Kidney (tissue), 14 donors: ENCODE results near the gene KRTAP13-1. TPM values are rescaled to one million over a fixed set of nuclear protein-coding genes. Genes with fewer than 3 reads are reported as not detected.

Experiments
- DNase-seq, 5 donors: peaks; one replicate each; pipeline ENCODE4 v3.0.0-alpha.2; 2013 to 2020
- FAIRE-seq: peaks from 2 replicates; lab custom pipeline; 2012; peaks lifted over from hg19 to GRCh38; lab: Jason Lieb, UNC
- H3K27ac ChIP-seq, 2 donors: one replicate each; pipeline ENCODE4 v1.7.0; 2013; ENCODE audit warnings: low read depth in 2 of 2, low read length in 2 of 2, inconsistent platforms in 1 of 2
- H3K27me3 ChIP-seq: one replicate; pipeline ENCODE4 v1.7.1; 2013; ENCODE audit warnings: low read length, inconsistent platforms; ENCODE audit not compliant: control insufficient read depth, insufficient read depth
- H3K36me3 ChIP-seq, 3 donors: one replicate each; pipeline versions ENCODE4 v1.7.0 to v1.7.1; 2013; ENCODE audit warnings: low read length in 3 of 3, control low read depth in 1 of 3, inconsistent platforms in 1 of 3; ENCODE audit not compliant: insufficient read depth in 3 of 3, control insufficient read depth in 2 of 3
- H3K4me1 ChIP-seq, 3 donors: one replicate each; pipeline versions ENCODE4 v1.7.0 to v1.7.1; 2013; ENCODE audit warnings: low read length in 3 of 3, inconsistent platforms in 1 of 3, low read depth in 1 of 3; ENCODE audit not compliant: control insufficient read depth in 2 of 3, insufficient read depth in 2 of 3
- H3K4me3 ChIP-seq, 3 donors: one replicate each; pipeline versions ENCODE4 v1.7.0 to v1.8.1; 2013; ENCODE audit warnings: low read length in 3 of 3, control low read depth in 1 of 3, inconsistent platforms in 1 of 3
- H3K9ac ChIP-seq, 3 donors: one replicate each; pipeline versions ENCODE4 v1.7.0 to v1.7.1; 2013; ENCODE audit warnings: low read length in 3 of 3, control low read depth in 1 of 3, inconsistent platforms in 1 of 3
- H3K9me3 ChIP-seq, 3 donors: one replicate each; pipeline versions ENCODE4 v1.7.0 to v1.7.1; 2013; ENCODE audit warnings: low read length in 3 of 3, control low read depth in 1 of 3, inconsistent platforms in 1 of 3; ENCODE audit not compliant: control insufficient read depth in 2 of 3, insufficient read depth in 1 of 3
- CTCF ChIP-seq: IDR thresholded peaks from 3 replicates; pipeline ENCODE4 v1.5.1; 2012; ENCODE audit warnings: mild to moderate bottlenecking, moderate library complexity, borderline replicate concordance; ENCODE audit not compliant: insufficient read depth; ENCODE audit errors: extremely low read depth
- intact Hi-C: fragments of 100-400 bp; cut with DNase I; formaldehyde crosslinking; loops from one replicate; pipeline ENCODE4 v1.11.1; 2022
- polyA plus RNA-seq: library from polyadenylated mRNA; stranded (reverse); fragments of 350-450 nt; fragmentation: Illumina TruSeq; extraction: RNeasy Lipid Tissue Mini Kit (QIAGEN cat#74804); gene quantifications from one replicate; pipeline ENCODE4 v1.2.3, GENCODE V29; 2014; ENCODE audit warnings: low read depth, low replicate concordance; ENCODE audit not compliant: insufficient read depth
- total RNA-seq: library from RNA; stranded (reverse); fragmentation: NEBNext Ultra II Directional; extraction: Animal tissue kit (Norgen Biotek cat#: 25700); gene quantifications from one replicate; pipeline ENCODE4 v1.2.1, GENCODE V29; 2021
- donor health status: control.
- donor health status: control.
- donor health status: control.
- donor health status: control.
- donor health status: control.
- donor health status: DM: yes; HTN: yes; CAD: no.
- donor health status: Normal renal cell carcinoma (clear cell type).

KRTAP13-1 gene
- total and polyA plus RNA-seq, 2 donors from 2014 or later, result not detected

- H3K4me3 ChIP-seq, result no peak overlapping the region
- intact Hi-C loops, result no loop called here
- no peaks in the 10 kb centered on the region for H3K27me3 ChIP-seq
- no peaks in the 10 kb centered on the region for H3K36me3 ChIP-seq
- no peak overlapping the region for H3K9ac ChIP-seq
- no peak for FAIRE-seq
- H3K9me3 ChIP-seq, result no peaks in the 10 kb centered on the region
- DNase-seq, result no peak
- no peak for TF ChIP-seq CTCF
- no peak overlapping the region for H3K27ac ChIP-seq
- H3K4me1 ChIP-seq, result no peaks in the 10 kb centered on the region
These were observed 41.3 kb downstream of the KRTAP13-1 start for GRCh38 chr21:30437010-30437565.

GRCh38 chr21:30439975-30440374 is 44.1 kb downstream of the KRTAP13-1 start, which contains the start of gene KRTAP15-1:
Gene KRTAP15-1 (plus strand): TSS chr21:30440275. CDS start chr21:30440328, 53 bp downstream.
- TF ChIP-seq CTCF, result no peak
- no peak for DNase-seq
- H3K4me3 ChIP-seq, result no peak within 1 kb of the TSS
- H3K27ac ChIP-seq, result no peak within 1 kb of the TSS
- no peaks in the 10 kb centered on the region for H3K27me3 ChIP-seq
- no peaks in the 10 kb centered on the region for H3K4me1 ChIP-seq
- no peak within 1 kb of the TSS for H3K9ac ChIP-seq
- no peak for FAIRE-seq
- no peaks in the 10 kb centered on the region for H3K36me3 ChIP-seq
- intact Hi-C loops, result no loop called here
- no peaks in the 10 kb centered on the region for H3K9me3 ChIP-seq

GRCh38 chr21:30443226-30443625 is 47.4 kb downstream of the KRTAP13-1 start:
- Histone ChIP-seq H3K27me3 (no peaks in the 10 kb centered on the region), H3K4me3 (no peak overlapping the region), H3K36me3 (no peaks in the 10 kb centered on the region), H3K4me1 (no peaks in the 10 kb centered on the region), H3K9me3 (no peaks in the 10 kb centered on the region), H3K9ac (no peak overlapping the region), H3K27ac (no peak overlapping the region)
- FAIRE-seq (no peak), DNase-seq (no peak)
- TF ChIP-seq CTCF, result no peak
- intact Hi-C loops, result no loop called here

GRCh38 chr21:30444204-30444603 is 48.4 kb downstream of the KRTAP13-1 start:
- Histone ChIP-seq H3K36me3 (no peaks in the 10 kb centered on the region), H3K27me3 (no peaks in the 10 kb centered on the region), H3K4me1 (no peaks in the 10 kb centered on the region), H3K9ac (no peak overlapping the region), H3K9me3 (no peaks in the 10 kb centered on the region), H3K4me3 (no peak overlapping the region), H3K27ac (no peak overlapping the region)
- DNase-seq, result no peak
- no peak for TF ChIP-seq CTCF
- no peak for FAIRE-seq
- intact Hi-C loops, result no loop called here
